ENCODE results near the gene PCDHAC2. TPM values are rescaled to one million over a fixed set of nuclear protein-coding genes. Genes with fewer than 3 reads are reported as not detected.

PCDHAC2 gene
- total RNA-seq, 1 experiment from 2014 or later, result 3.4 TPM

DNA sequence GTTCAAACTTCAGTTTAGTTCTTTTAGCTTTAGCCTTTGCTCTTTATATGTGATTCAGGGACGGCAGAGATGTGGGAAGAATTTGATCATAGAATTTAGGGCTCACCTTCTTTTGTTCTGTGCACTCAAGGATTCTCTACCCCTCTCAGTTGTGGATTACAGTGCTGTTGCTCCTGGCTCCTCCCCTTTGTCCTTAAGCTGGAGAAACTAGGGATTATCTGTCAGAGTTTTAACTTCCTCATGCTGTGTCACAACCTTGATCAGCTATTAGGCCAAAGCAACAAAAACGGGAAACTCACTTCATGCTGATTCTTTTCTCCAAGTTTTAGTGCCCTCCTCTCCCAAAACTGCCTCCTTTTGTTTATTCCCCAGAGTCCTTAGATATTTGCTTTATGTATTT, 13.0 kb upstream of the PCDHAC2 start:
- H3K4me3 ChIP-seq, result no peak overlapping the region
- no peak overlapping the region for H3K27ac ChIP-seq
- H4K20me1 ChIP-seq (ENCODE audit: insufficient read depth), result no peaks in the 10 kb centered on the region
- H3K4me2 ChIP-seq, result no peak overlapping the region
- POLR2A ChIA-PET (ENCODE audit: unreplicated experiment), result interaction anchor here (0.7 kb wide), 1 partner anchor 64 kb away, joined by 7 read pairs; no protein-coding TSS in a partner anchor
- intact Hi-C loops (cut with micrococcal nuclease; ENCODE audit: unreplicated experiment), result no loop called here
- DNase-seq, result no peak
- CTCF ChIA-PET, result interaction anchor here (0.6 kb wide), 1 partner anchor 48 kb away, joined by 3 read pairs; no protein-coding TSS in a partner anchor
- BruUV-seq (replicated peaks), result no TSS peak
- no peaks in the 10 kb centered on the region for H3K79me2 ChIP-seq (ENCODE audit: low read depth)
- no peaks in the 10 kb centered on the region for H3K9me2 ChIP-seq (ENCODE audit: insufficient read depth)
- TF ChIP-seq, protein P1, sequence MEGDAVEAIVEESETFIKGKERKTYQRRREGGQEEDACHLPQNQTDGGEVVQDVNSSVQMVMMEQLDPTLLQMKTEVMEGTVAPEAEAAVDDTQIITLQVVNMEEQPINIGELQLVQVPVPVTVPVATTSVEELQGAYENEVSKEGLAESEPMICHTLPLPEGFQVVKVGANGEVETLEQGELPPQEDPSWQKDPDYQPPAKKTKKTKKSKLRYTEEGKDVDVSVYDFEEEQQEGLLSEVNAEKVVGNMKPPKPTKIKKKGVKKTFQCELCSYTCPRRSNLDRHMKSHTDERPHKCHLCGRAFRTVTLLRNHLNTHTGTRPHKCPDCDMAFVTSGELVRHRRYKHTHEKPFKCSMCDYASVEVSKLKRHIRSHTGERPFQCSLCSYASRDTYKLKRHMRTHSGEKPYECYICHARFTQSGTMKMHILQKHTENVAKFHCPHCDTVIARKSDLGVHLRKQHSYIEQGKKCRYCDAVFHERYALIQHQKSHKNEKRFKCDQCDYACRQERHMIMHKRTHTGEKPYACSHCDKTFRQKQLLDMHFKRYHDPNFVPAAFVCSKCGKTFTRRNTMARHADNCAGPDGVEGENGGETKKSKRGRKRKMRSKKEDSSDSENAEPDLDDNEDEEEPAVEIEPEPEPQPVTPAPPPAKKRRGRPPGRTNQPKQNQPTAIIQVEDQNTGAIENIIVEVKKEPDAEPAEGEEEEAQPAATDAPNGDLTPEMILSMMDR (conservative IDR thresholded peaks at IDR 0.05), result no peak
- TF ChIP-seq EZH2 (IDR thresholded peaks at IDR 0.05; ENCODE audit: low read depth), result no peak
- no peaks in the 10 kb centered on the region for H3K36me3 ChIP-seq (ENCODE audit: low read depth)
- H2AFZ ChIP-seq, result no peak overlapping the region
- no peaks in the 10 kb centered on the region for H3F3A ChIP-seq (ENCODE audit: insufficient read depth, low read depth)
- H3K4me1 ChIP-seq (replicated peaks; ENCODE audit: insufficient read depth), result no peaks in the 10 kb centered on the region
- H3K27me3 ChIP-seq (ENCODE audit: insufficient read depth, low read depth), result no peaks in the 10 kb centered on the region
- H3K9me3 ChIP-seq (ENCODE audit: insufficient read depth, low read depth), result no peaks in the 10 kb centered on the region

DNA sequence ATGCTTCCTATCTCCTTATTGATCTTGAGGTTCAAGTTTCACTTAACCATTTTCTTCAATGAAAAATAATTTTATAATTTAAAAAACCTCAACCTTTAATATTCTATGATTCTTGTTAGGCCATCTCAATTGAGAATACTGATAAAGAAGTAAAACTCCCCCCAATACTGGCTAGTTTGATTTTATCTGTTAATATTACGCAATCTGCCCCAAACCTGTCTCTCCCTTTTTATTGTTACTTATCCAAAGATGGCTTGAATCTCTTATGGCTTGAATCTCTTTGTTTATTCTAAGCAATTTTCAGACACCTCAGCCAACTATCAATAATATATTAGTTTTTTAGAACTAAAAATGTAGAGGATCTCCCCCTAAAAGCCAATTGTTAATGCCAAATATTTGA, 4.1 kb upstream of the PCDHAC2 start:
- DNase-seq, result no peak
- Histone ChIP-seq H2AFZ (no peak overlapping the region), H3K27ac (no peak overlapping the region), H3K9me2 (ENCODE audit: insufficient read depth) (no peaks in the 10 kb centered on the region), H3F3A (ENCODE audit: insufficient read depth, low read depth) (no peaks in the 10 kb centered on the region), H4K20me1 (ENCODE audit: insufficient read depth) (no peaks in the 10 kb centered on the region), H3K4me3 (no peak overlapping the region), H3K27me3 (ENCODE audit: insufficient read depth, low read depth) (no peaks in the 10 kb centered on the region), H3K4me2 (no peak overlapping the region), H3K79me2 (ENCODE audit: low read depth) (no peaks in the 10 kb centered on the region), H3K4me1 (replicated peaks; ENCODE audit: insufficient read depth) (no peaks in the 10 kb centered on the region), H3K9me3 (ENCODE audit: insufficient read depth, low read depth) (no peaks in the 10 kb centered on the region), H3K36me3 (ENCODE audit: low read depth) (no peaks in the 10 kb centered on the region)
- POLR2A ChIA-PET (ENCODE audit: unreplicated experiment), result no interaction called here
- BruUV-seq (replicated peaks), result no TSS peak
- intact Hi-C loops (cut with micrococcal nuclease; ENCODE audit: unreplicated experiment), result no loop called here
- CTCF ChIA-PET, result no interaction called here
- no peak for TF ChIP-seq EZH2 (IDR thresholded peaks at IDR 0.05; ENCODE audit: low read depth)
- TF ChIP-seq, protein P1 (conservative IDR thresholded peaks at IDR 0.05), result no peak

GRCh38 chr5:140964356-140964755, 1.9 kb upstream of the PCDHAC2 start:
- POLR2A ChIA-PET (ENCODE audit: unreplicated experiment), result no interaction called here
- H2AFZ ChIP-seq, result no peak overlapping the region
- no peak for DNase-seq
- no TSS peak for BruUV-seq (replicated peaks)
- H3K4me2 ChIP-seq, result no peak overlapping the region
- no peaks in the 10 kb centered on the region for H3F3A ChIP-seq (ENCODE audit: insufficient read depth, low read depth)
- H3K4me1 ChIP-seq (replicated peaks; ENCODE audit: insufficient read depth), result no peaks in the 10 kb centered on the region
- H3K36me3 ChIP-seq (ENCODE audit: low read depth), result no peaks in the 10 kb centered on the region
- H4K20me1 ChIP-seq (ENCODE audit: insufficient read depth), result no peaks in the 10 kb centered on the region
- intact Hi-C loops (cut with micrococcal nuclease; ENCODE audit: unreplicated experiment), result no loop called here
- H3K79me2 ChIP-seq (ENCODE audit: low read depth), result no peaks in the 10 kb centered on the region
- H3K4me3 ChIP-seq, result no peak overlapping the region
- TF ChIP-seq EZH2 (IDR thresholded peaks at IDR 0.05; ENCODE audit: low read depth), result no peak
- TF ChIP-seq, protein P1 (conservative IDR thresholded peaks at IDR 0.05), result no peak
- H3K27me3 ChIP-seq (ENCODE audit: insufficient read depth, low read depth), result no peaks in the 10 kb centered on the region
- no peak overlapping the region for H3K27ac ChIP-seq
- CTCF ChIA-PET, result no interaction called here
- H3K9me2 ChIP-seq (ENCODE audit: insufficient read depth), result no peaks in the 10 kb centered on the region
- H3K9me3 ChIP-seq (ENCODE audit: insufficient read depth, low read depth), result no peaks in the 10 kb centered on the region

Data from PC-9 (cell line).